ENCODE data around the gene EIF3D. TPM values are rescaled to one million over a fixed set of nuclear protein-coding genes. Genes with fewer than 3 reads are reported as not detected.

EIF3D gene
- total RNA-seq, 1 experiment from 2014 or later: 306 TPM

DNA sequence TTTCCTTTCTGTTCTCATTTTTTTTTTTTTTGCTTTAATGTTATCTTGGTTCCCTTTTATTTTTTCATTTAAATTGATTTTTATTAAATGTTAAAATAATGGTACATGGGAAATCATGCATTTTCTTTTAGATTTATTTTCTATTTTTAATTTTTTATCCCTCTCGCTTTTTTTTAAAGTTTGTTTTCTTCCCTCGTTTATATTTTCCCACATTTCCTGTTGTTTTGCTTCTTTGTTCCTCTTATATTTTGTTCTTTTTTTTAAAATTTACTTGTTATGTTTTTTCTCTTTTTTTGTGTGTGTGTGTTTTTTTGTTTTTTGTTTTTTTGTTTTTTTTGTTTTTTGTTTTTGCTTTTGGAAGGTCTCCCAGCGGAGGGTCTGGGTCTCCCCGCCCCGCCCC is 34.9 kb upstream of the EIF3D start:
- Mint-ChIP-seq H3K4me3 (ENCODE audit: unreplicated experiment) (no peak overlapping the region), H3K9me3 (ENCODE audit: unreplicated experiment) (no peaks in the 10 kb centered on the region), H3K27ac (ENCODE audit: low read depth, unreplicated experiment) (no peak overlapping the region), H3K27me3 (ENCODE audit: insufficient read depth, unreplicated experiment) (peaks cover 13% of the 10 kb centered on the region), H3K36me3 (ENCODE audit: insufficient read depth, unreplicated experiment) (no peaks in the 10 kb centered on the region), H3K4me1 (ENCODE audit: insufficient read depth, unreplicated experiment) (peaks cover 15% of the 10 kb centered on the region)
- no TSS peak for BruUV-seq (replicated peaks)
- TF ChIP-seq, protein P1, sequence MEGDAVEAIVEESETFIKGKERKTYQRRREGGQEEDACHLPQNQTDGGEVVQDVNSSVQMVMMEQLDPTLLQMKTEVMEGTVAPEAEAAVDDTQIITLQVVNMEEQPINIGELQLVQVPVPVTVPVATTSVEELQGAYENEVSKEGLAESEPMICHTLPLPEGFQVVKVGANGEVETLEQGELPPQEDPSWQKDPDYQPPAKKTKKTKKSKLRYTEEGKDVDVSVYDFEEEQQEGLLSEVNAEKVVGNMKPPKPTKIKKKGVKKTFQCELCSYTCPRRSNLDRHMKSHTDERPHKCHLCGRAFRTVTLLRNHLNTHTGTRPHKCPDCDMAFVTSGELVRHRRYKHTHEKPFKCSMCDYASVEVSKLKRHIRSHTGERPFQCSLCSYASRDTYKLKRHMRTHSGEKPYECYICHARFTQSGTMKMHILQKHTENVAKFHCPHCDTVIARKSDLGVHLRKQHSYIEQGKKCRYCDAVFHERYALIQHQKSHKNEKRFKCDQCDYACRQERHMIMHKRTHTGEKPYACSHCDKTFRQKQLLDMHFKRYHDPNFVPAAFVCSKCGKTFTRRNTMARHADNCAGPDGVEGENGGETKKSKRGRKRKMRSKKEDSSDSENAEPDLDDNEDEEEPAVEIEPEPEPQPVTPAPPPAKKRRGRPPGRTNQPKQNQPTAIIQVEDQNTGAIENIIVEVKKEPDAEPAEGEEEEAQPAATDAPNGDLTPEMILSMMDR (IDR thresholded peaks at IDR 0.05; ENCODE audit: unreplicated experiment): no peak
- CTCF ChIA-PET: no interaction called here
- intact Hi-C loops (cut with micrococcal nuclease): no loop called here
- no peak for DNase-seq (ENCODE audit: unreplicated experiment)
- POLR2A ChIA-PET: no interaction called here

DNA sequence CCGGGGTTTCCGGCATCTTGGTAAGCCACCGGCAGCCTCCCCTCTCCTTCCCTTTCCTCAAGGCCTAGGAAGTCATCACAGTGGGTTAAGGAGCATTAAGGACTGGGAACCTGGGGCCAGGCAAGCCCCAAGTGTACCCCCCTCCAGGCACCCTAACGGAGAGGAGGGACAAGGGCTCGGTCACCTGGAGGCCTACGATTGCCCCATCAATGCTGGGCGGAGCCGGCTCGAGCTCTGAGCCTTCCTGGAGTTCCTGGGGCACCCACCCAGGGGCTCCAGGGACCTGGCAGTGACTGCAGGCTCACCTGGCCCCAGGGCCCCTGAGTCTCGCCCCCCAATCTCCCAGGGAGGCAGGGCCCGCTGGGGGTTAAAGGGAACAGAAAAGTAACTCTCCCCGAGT is 34.5 kb upstream of the EIF3D start:
- intact Hi-C loops (cut with micrococcal nuclease): no loop called here
- ChIA-PET CTCF (no interaction called here), POLR2A (interaction anchor here (0.6 to 1.0 kb wide), 3 partner anchors 17 to 54 kb away, joined by 3 read pairs; no protein-coding TSS in a partner anchor)
- DNase-seq (ENCODE audit: unreplicated experiment): no peak
- no TSS peak for BruUV-seq (replicated peaks)
- TF ChIP-seq, protein P1 (IDR thresholded peaks at IDR 0.05; ENCODE audit: unreplicated experiment): no peak
- Mint-ChIP-seq H3K4me3 (ENCODE audit: unreplicated experiment) (no peak overlapping the region), H3K9me3 (ENCODE audit: unreplicated experiment) (no peaks in the 10 kb centered on the region), H3K36me3 (ENCODE audit: insufficient read depth, unreplicated experiment) (no peaks in the 10 kb centered on the region), H3K4me1 (ENCODE audit: insufficient read depth, unreplicated experiment) (peaks cover 15% of the 10 kb centered on the region), H3K27ac (ENCODE audit: low read depth, unreplicated experiment) (no peak overlapping the region), H3K27me3 (ENCODE audit: insufficient read depth, unreplicated experiment) (peaks cover 13% of the 10 kb centered on the region)

DNA sequence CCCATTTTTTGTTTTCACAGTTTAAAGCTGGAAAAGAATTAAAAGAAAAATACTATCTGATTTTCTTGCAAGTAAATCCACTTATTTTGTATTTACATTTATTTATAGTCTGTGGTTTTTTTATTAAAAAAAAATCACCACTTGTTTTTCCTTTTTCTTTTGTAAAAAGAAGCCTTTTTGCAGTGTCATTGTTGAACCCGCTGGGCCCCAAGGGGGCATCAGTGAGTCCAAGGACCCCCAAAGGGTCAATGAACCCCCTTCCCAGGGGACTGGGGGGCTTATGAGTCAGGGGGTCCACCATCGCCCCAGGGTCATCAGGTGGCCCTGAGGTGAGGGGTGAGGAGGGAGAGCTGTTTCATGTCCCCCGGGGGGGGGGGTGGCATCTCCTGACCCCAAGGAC is 34.0 kb upstream of the EIF3D start:
- no peak for DNase-seq (ENCODE audit: unreplicated experiment)
- Mint-ChIP-seq H3K27me3 (ENCODE audit: insufficient read depth, unreplicated experiment) (peaks cover 13% of the 10 kb centered on the region), H3K9me3 (ENCODE audit: unreplicated experiment) (no peaks in the 10 kb centered on the region), H3K4me1 (ENCODE audit: insufficient read depth, unreplicated experiment) (peaks cover 15% of the 10 kb centered on the region), H3K4me3 (ENCODE audit: unreplicated experiment) (no peak overlapping the region), H3K27ac (ENCODE audit: low read depth, unreplicated experiment) (no peak overlapping the region), H3K36me3 (ENCODE audit: insufficient read depth, unreplicated experiment) (no peaks in the 10 kb centered on the region)
- POLR2A ChIA-PET: interaction anchor here (0.6 to 1.0 kb wide), 3 partner anchors 16 to 54 kb away, joined by 3 read pairs; no protein-coding TSS in a partner anchor
- intact Hi-C loops (cut with micrococcal nuclease): no loop called here
- no TSS peak for BruUV-seq (replicated peaks)
- CTCF ChIA-PET: interaction anchor here (0.7 kb wide), 2 partner anchors 269 to 357 kb away, joined by 3 to 4 read pairs; no protein-coding TSS in a partner anchor
- TF ChIP-seq, protein P1 (IDR thresholded peaks at IDR 0.05; ENCODE audit: unreplicated experiment): no peak

DNA sequence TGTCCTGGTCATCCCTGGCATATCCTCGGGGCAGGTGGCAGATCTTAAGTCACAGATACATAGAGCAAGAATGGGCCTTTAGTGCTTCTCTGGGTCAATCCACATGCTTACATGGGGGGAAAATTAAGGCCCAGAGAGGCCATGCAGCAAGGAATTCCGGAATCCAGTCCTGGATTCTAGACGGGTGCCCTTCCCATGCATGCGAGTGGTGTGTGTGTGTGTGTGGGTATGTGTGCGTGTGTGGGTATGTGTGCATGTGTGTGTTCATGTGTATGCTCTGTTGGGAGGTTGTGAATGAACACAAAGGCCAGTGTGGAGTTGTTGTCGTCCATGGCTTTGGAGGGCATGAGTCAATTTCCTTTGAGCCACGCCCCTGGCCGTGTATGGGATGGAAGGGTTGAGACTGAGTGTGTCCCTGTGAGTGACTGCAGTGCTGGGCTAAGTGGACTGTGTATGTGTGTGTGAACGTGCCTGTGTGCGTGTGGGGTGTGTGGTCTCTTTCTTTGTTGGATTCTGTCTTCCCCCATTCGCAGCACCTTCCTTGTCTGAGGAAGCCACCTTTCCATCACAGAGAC is 33.4 kb upstream of the EIF3D start:
- H3K4me1 Mint-ChIP-seq (ENCODE audit: insufficient read depth, unreplicated experiment): peaks cover 15% of the 10 kb centered on the region
- DNase-seq (ENCODE audit: unreplicated experiment): peak; percentile 70
- intact Hi-C loops (cut with micrococcal nuclease): no loop called here
- BruUV-seq (replicated peaks): no TSS peak
- no peaks in the 10 kb centered on the region for H3K9me3 Mint-ChIP-seq (ENCODE audit: unreplicated experiment)
- ChIA-PET POLR2A (interaction anchor here (0.6 to 1.4 kb wide), 4 partner anchors 10 to 682 kb away, joined by 3 to 4 read pairs (median 3); partner anchors contain the start of gene RAC2), CTCF (interaction anchor here (0.7 kb wide), 2 partner anchors 269 to 357 kb away, joined by 3 to 4 read pairs; no protein-coding TSS in a partner anchor)
- no peak overlapping the region for H3K4me3 Mint-ChIP-seq (ENCODE audit: unreplicated experiment)
- H3K27me3 Mint-ChIP-seq (ENCODE audit: insufficient read depth, unreplicated experiment): peaks cover 8% of the 10 kb centered on the region
- TF ChIP-seq, protein P1 (IDR thresholded peaks at IDR 0.05; ENCODE audit: unreplicated experiment): no peak
- peak overlapping the region; percentile 10 for H3K27ac Mint-ChIP-seq (ENCODE audit: low read depth, unreplicated experiment)
- H3K36me3 Mint-ChIP-seq (ENCODE audit: insufficient read depth, unreplicated experiment): no peaks in the 10 kb centered on the region

All from MCF 10A (cell line).